Stimulated activated naive CD4-positive, alpha-beta T cell (primary cell): Measurements from ENCODE around the gene CPNE5.

ENCODE experiments used
- DNase-seq, 6 experiments: peaks; one replicate each; lab custom pipeline; 2025; lab: John Stamatoyannopoulos, UW

Gene CPNE5

DNA sequence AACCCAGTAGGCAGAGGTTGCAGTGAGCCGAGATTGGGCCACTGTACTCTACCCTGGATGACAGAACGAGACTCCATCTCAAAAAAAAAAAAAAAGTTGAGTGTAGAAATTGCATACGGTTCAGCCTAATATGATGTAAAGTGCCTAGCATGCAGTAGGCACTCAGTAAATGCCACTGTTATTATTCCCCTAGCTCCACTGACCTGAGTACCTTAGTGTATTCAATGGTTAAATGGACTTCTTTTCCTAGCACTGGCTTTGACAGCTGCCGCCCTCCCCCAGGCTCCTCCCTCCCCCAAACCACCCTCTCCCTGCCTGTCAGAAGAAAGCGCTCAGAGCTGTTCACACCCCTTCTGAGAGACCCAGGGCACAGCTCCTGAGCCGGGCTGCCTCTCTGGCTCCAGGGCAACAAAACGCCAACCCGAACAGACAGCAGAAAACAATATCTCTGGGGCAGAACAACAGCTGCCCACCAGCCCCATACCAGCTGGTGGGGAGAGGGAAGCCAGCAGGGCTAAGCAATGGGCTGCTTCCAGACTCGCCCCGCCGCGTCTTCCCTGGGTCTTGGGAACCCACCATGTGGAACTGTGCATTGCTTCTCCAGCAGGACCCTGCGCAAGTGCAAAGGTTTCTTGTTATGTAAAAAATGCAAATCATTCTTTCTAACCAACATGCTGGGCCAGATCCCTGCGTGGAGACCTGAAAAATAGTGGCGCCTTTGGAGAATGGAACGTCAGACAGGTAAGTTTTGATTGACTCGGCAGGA is 4.5 kb downstream of the CPNE5 start:
- DNase-seq: no peak

DNA sequence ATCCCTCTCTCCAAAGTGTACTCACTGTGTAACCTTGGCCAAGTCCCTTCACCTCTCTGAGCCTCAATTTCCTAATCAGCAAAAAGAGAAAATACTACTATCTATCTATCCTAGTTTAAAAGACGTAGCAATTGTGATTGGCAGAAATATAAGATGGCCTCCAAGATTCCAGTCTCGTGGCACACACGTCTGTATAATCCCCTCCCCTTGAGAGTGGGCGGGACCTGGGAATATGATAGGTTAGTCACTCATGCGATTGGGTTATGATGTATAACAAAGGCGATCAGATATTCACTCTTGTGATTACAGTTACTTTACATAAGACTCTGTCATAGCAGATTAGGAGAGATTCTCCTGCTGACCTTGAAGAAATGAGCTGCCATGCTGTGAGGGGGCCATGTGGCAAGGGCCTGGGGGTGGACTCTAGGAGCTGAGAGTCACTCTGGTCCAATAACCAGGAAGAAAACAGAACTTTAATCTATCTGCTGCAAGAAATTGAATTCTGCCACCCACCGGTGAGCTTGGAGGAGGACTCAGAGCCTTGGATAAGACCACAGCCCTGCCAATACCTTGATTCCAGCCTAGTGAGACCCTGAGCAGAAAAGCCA is 6.0 kb downstream of the CPNE5 start:
- no peak for DNase-seq

- DNase-seq: no peak
Observed at GRCh38 chr6:36832313-36832712, 6.9 kb downstream of the CPNE5 start.

DNA sequence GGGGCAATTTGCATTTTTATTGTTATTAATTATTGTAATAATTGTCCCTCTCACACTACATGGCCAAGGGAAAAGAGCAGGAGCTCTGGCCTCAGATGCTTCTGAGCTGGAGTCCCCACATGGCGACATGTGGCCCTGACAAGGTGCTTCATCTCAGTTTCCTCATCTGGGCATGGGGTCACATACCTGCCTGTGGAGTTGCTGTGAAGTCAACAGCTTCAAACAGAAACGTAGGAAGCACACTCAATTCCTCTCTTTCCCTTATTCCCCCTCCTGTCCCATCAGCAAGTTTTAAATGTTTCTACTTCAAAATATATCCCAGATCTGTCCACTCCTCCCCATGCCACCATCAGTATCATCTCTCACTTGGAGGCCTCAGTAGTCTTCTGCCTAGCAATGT is 8.7 kb downstream of the CPNE5 start:
- DNase-seq: no peak

DNA sequence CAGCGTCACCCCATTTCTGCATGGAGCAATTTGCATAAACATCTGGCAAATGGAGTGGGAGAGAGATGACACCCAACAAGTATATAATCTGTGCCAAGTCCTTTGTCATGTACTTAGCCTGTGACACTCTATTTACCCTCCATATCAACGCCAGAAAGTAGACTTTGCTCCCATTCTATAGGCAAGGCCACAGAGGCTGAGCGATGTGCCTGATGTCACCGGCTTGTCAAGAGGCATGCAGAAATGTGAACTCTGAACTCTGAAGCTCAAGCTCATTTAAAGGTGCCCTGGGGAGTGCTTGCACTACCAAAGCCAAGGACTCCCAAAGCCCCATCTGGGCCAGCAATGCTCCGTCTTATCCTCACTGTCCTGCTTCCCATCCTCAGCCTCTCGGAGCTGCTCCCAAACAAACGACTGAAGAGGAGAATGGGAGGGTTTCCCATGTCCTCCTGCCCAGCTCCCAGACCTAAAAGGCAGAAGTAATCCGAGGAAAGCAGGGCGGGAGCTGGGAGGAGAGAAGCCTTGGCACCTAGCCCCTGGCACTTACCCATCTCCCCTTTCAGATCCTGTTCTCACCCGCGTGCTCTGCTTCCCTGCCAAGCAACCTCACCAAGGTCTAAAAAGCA is 9.2 kb downstream of the CPNE5 start:
- no peak for DNase-seq

GRCh38 chr6:36827261-36828079 is 11.8 kb downstream of the CPNE5 start:
- DNase-seq: no peak

DNA sequence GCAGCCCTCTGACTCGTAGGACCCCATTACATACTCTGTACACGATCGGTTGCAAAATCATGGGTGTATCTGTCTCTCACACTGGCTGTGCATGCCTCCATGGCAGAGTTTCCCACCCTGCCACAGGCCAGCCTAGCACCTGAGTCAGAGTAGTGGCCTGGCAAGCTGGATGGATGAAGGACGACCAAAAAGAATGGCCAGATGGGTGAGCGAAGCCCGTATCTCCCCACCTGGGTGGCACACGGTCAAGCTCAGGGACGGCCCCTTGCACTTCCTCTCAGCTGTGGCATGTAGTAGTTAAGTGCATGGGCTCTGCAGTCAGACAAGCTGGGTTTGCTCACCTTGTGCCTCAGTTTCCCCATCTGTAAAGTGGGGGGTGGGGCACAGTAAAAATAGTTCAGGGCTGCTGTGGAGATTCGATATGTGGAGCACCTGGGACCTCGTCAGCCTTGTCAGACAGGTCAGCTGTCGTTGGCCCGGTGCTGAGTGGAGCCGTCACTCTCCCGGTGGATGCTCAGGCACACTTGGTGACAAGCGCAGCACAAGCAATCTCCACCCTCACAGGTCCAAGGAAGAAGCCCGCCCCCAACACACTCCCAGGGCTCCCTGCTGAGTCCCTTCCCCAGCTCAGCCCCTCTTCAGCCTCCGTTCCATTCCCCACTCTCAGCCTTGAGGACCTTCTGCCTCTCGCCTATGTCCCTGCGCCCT is 12.6 kb downstream of the CPNE5 start:
- DNase-seq: no peak

DNA sequence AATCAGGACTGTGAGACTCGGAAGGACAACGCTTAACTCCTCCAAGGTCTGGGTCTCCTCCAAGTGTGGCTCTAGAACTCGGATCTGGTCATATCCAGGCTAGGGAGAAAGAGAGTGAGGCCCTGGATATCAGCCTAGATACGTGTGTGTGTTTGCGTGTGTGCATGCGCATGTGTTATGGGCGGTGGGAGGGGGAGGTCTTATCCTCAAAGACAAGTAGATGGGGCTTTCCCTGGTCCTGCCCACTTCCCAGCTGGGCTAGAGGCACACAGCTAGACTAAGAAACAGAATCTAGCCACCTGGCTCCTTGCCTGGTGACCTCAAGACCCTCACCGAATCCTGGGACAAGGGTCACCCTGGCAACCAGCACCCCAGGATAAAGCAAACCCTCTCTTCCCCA is 13.2 kb downstream of the CPNE5 start:
- DNase-seq: no peak

GRCh38 chr6:36825452-36825851 is 13.8 kb downstream of the CPNE5 start:
- no peak for DNase-seq

GRCh38 chr6:36824253-36824652 is 15.0 kb downstream of the CPNE5 start:
- DNase-seq: no peak

GRCh38 chr6:36823421-36824096 is 15.7 kb downstream of the CPNE5 start:
- no peak for DNase-seq

DNA sequence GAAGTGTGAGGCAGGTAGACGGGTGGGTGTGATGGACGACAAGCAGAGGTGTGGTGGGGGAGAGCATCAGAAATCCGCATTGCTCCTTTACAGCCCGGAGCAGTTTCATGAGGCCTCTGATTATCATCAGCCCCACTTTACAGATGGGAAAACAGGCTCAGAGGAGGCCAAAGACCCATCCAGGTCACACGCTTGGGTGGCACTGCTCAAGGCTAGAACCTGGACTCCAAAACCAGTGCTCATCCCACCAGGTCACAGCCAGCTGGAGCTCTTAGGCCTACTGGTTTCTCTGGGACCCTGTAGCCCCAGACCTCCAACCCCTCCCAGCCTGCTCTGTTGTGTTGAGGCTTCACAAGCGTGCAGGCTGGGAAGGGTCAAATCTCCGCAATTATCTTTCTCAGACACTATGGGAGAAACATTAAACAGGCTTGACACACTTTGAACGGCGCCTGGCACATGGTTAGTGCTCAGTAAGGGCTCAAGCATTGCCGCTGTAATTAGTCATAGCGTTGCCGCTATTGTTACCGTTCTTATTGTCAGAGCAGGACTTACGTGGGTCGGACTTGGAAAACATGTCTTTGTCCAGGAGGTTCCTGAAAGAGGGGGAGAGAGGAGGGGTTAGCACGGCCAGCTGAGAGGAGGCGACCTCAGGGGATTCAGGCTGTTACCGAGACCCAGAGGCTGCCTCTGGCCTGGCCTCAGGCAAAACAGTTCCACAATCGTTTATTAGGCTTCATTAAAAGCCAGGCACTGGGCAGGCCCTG is 16.6 kb downstream of the CPNE5 start:
- DNase-seq: no peak

DNA sequence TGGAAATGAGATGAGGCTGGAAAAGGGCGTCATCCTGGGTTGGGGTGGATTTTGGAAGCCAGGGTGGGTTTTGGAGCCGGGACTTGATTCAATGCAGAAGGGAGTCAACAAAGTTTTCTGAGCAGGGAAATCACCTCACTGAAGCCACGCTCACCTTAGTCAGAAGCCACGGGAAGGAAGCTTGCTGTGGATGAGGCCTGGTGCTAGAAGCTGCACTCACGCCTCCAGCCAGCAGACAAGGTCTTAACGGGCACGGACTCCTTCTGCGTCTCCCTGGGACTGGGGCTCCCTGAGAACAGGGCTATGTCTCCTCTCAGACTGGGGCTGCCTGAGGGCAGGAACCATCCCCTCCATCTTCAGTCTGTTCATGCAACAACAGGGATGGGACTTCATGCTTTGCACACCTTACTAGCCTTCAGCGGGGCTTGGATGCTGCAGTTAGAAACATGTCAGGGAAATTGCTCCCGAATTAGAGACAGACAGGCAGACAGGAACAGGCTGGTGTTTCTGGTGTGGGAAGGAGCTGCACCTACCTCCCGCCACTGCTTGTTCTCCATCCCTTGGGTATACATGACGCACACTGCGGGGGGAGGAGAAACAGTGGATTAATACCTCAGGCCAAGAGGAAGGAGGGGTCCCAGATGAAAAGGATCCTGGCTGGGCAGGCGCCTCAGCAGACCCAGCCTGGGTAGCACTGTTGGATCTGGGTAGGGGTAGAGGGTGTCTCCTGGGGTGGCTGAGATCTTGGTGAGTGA is 17.5 kb downstream of the CPNE5 start:
- no peak for DNase-seq

GRCh38 chr6:36820700-36821580 is 18.3 kb downstream of the CPNE5 start:
- no peak for DNase-seq

GRCh38 chr6:36818756-36819155 is 20.5 kb downstream of the CPNE5 start:
- no peak for DNase-seq

DNA sequence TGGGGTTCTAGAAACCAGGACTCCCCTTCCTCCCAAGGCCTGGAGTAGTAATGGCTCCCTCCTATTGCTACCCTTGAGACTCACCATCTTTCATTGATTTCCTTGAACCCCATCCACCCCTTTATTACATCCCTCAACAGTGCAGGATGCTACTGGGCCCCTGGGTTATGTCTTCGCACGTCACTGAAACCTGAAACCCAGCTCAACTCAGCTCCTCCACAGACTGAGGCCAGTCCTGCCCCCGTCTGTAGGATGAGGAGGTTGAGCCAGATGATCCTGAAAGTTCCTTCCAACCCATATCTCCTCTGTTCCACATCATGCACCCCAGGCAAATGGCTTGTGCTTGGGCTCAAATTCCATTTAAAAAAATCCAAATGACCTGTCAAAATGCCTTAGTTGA is 21.4 kb downstream of the CPNE5 start:
- DNase-seq: no peak

DNA sequence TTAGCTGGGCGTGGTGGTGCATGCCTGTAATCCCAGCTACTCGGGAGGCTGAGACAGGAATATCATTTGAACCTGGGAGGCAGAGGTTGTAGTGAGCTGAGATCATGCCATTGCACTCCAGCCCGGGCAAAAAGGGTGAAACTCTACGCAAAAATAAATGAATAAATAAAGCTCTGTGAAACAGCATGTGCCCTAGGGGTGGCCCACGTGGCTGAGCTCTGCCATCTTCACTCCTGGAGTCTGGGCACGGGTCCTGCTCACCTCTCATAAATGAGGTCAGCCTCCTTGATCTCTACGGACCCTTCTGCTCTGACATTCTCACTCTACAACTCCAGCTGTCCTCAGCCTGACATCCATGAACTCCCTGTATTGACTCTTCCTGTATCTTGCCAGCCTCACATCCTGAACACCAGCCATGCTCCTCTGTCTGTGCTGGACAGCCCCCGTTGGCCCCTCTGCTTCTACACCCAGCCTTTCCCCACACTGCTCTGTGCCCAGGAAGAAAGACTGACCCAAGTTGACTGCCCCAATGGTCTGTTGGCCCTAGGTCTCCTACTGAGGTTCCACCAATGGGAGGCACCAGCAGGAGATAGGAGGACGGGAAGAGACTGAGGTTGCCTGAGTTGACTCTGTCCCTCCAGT is 21.9 kb downstream of the CPNE5 start:
- DNase-seq: no peak
